ENCODE results near the gene PCDHB10.
"Not testable (repeated sequence)": the region's sequence is repeated elsewhere in the genome, so short reads cannot be mapped to it uniquely, and the experiment has no call there.

Gene PCDHB10

DNA sequence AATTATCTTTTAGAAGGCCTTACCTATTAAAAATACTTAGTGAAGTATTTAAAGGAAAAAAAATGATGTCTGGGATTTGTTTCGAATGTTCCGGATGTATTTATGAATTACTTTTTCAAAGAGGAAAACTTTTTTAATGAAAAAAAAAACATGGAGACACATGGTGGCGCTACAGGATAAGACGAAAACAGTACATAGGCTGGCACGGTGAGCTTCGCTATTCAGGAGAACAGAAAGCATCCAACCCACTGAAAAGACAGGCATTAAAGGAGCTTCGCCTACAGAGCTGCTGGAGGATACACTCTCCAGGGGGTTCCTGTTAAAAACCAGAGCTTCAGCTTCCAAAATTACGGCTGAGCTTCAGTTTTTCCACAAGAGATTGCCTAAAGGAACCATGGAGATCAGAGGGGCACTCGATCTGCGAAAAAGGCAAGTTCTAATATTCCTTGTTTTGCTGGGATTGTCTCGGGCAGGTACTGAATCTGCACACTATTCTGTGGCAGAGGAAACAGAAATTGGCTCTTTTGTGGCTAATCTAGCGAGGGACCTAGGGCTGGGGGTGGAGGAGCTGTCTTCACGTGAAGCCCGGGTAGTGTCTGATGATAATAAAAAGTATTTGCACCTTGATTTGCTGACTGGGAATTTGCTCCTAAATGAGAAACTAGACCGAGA lies 31.1 kb downstream of the PCDHB10 start, which contains the start of gene PCDHB14:
PCDHB14 (plus strand) TSS at position 232 of the 672 bp plus-strand sequence; CDS start at position 395, 163 bp downstream.
- no peaks in the 10 kb centered on the region for H3K4me1 ChIP-seq (ENCODE audit: control insufficient read depth, insufficient read depth, low read length)
- H3K9ac ChIP-seq (ENCODE audit: low read depth, low read length): no peak within 1 kb of the TSS
- no peaks in the 10 kb centered on the region for H3K9me3 ChIP-seq (ENCODE audit: control insufficient read depth, insufficient read depth, low read length)
- H3K36me3 ChIP-seq (ENCODE audit: control insufficient read depth, insufficient read depth, low read length): no peaks in the 10 kb centered on the region
- no peaks in the 10 kb centered on the region for H3K27me3 ChIP-seq (ENCODE audit: control insufficient read depth, insufficient read depth, low read length)
- H3K4me3 ChIP-seq (ENCODE audit: low read depth, low read length): no peak within 1 kb of the TSS

DNA sequence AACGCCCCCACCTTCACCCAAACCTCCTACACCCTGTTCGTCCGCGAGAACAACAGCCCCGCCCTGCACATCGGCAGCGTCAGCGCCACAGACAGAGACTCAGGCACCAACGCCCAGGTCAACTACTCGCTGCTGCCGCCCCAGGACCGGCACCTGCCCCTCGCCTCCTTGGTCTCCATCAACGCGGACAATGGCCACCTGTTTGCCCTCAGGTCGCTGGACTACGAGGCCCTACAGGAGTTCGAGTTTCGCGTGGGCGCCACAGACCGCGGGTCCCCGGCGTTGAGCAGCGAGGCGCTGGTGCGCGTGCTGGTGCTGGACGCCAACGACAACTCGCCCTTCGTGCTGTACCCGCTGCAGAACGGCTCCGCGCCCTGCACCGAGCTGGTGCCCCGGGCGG lies 32.7 kb downstream of the PCDHB10 start:
- not testable (repeated sequence) for H3K4me1 ChIP-seq (ENCODE audit: control insufficient read depth, insufficient read depth, low read length); H3K36me3 ChIP-seq (ENCODE audit: control insufficient read depth, insufficient read depth, low read length); H3K9ac ChIP-seq (ENCODE audit: low read depth, low read length); H3K27me3 ChIP-seq (ENCODE audit: control insufficient read depth, insufficient read depth, low read length); H3K9me3 ChIP-seq (ENCODE audit: control insufficient read depth, insufficient read depth, low read length); H3K4me3 ChIP-seq (ENCODE audit: low read depth, low read length)

DNA sequence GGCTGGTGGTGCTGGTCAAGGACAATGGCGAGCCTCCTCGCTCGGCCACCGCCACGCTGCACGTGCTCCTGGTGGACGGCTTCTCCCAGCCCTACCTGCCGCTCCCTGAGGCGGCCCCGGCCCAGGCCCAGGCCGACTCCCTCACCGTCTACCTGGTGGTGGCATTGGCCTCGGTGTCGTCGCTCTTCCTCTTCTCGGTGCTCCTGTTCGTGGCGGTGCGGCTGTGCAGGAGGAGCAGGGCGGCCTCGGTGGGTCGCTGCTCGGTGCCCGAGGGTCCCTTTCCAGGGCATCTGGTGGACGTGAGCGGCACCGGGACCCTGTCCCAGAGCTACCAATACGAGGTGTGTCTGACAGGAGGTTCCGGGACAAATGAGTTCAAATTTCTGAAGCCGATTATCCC lies 33.3 kb downstream of the PCDHB10 start:
- H3K36me3 ChIP-seq (ENCODE audit: control insufficient read depth, insufficient read depth, low read length); H3K27me3 ChIP-seq (ENCODE audit: control insufficient read depth, insufficient read depth, low read length); H3K4me3 ChIP-seq (ENCODE audit: low read depth, low read length); H3K9me3 ChIP-seq (ENCODE audit: control insufficient read depth, insufficient read depth, low read length); H3K4me1 ChIP-seq (ENCODE audit: control insufficient read depth, insufficient read depth, low read length); H3K9ac ChIP-seq (ENCODE audit: low read depth, low read length): not testable (repeated sequence)

DNA sequence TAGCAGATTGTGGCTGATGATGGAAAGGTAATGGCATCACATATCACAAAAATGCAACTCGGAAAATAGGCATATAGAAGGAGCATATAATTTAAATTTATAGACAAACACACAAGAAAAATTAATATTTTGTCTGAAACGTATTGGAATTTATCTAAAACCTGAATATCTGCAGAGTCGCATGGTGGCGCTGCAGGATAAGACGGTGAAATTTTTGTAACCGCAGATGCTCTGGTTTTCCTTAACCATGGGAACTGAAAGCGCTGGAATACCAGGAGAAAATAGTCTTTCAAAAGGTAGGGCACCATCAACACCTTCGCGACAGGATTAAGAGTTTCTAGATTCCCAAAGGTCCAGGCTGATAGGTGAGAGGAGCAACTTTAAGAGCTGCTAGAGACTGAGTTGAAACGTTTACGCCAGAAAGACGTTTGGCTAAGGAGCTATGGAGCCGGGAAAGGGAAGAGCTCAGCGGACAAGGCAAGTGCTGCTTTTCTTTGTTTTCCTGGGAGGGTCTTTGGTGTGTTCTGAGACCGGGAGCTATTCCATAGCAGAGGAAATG lies 42.0 kb downstream of the PCDHB10 start:
- Histone ChIP-seq H3K36me3 (ENCODE audit: control insufficient read depth, insufficient read depth, low read length) (peaks cover 2% of the 10 kb centered on the region), H3K9me3 (ENCODE audit: control insufficient read depth, insufficient read depth, low read length) (peaks cover 6% of the 10 kb centered on the region), H3K27me3 (ENCODE audit: control insufficient read depth, insufficient read depth, low read length) (no peaks in the 10 kb centered on the region), H3K4me3 (ENCODE audit: low read depth, low read length) (no peak overlapping the region), H3K9ac (ENCODE audit: low read depth, low read length) (no peak overlapping the region), H3K4me1 (ENCODE audit: control insufficient read depth, insufficient read depth, low read length) (no peaks in the 10 kb centered on the region)

DNA sequence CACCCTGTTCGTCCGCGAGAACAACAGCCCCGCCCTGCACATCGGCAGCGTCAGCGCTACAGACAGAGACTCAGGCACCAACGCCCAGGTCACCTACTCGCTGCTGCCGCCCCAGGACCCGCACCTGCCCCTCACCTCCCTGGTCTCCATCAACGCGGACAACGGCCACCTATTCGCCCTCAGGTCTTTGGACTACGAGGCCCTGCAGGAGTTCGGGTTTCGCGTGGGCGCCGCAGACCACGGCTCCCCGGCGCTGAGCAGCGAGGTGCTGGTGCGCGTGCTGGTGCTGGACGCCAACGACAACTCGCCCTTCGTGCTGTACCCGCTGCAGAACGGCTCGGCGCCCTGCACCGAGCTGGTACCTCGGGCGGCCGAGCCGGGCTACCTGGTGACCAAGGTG lies 43.8 kb downstream of the PCDHB10 start:
- H3K4me3 ChIP-seq (ENCODE audit: low read depth, low read length); H3K9me3 ChIP-seq (ENCODE audit: control insufficient read depth, insufficient read depth, low read length); H3K36me3 ChIP-seq (ENCODE audit: control insufficient read depth, insufficient read depth, low read length); H3K9ac ChIP-seq (ENCODE audit: low read depth, low read length); H3K4me1 ChIP-seq (ENCODE audit: control insufficient read depth, insufficient read depth, low read length); H3K27me3 ChIP-seq (ENCODE audit: control insufficient read depth, insufficient read depth, low read length): not testable (repeated sequence)

DNA sequence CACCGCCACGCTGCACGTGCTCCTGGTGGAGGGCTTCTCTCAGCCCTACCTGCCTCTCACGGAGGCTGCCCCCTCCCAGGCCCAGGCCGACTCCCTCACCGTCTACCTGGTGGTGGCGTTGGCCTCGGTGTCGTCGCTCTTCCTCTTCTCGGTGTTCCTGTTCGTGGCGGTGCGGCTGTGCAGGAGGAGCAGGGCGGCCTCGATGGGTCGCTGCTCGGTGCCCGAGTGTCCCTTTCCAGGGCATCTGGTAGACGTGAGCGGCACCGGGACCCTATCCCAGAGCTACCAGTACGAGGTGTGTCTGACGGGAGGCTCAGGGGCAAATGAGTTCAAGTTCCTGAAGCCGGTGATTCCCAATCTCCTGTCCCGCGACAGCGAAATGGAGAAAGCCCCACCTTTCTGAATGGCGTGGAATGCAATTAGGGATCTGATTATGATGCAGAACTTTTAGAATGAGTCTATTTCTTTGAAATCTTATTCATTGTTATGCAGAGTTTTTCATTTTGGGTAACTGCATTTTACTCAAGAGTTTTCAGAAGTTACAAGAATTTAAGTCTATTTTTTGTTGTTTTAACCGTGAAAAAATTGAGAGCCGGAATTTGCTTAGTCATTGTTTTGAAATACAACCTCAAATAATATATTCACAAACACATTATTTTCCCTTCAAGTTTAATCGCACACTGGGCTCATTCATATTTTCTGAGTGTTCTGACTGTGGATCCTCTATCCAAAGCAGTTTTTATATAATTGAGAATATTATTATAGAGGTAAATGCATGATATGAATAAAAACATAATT lies 44.6 kb downstream of the PCDHB10 start:
- Histone ChIP-seq H3K4me1 (ENCODE audit: control insufficient read depth, insufficient read depth, low read length) (no peaks in the 10 kb centered on the region), H3K9me3 (ENCODE audit: control insufficient read depth, insufficient read depth, low read length) (peaks cover 10% of the 10 kb centered on the region), H3K27me3 (ENCODE audit: control insufficient read depth, insufficient read depth, low read length) (no peaks in the 10 kb centered on the region)

DNA sequence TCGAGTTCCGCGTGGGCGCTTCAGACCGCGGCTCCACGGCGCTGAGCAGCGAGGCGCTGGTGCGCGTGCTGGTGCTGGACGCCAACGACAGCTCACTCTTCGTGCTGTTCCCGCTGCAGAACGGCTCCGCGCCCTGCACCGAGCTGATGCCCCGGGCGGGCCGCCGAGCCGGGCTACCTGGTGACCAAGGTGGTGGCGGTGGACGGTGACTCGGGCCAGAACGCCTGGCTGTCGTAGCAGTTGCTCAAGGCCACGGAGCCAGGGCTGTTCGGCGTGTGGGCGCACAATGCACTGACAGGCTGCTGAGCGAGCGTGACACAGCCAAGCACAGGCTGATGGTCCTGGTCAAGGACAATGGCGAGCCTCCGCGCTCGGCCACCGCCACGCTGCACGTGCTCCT lies 49.3 kb downstream of the PCDHB10 start:
- Histone ChIP-seq H3K9me3 (ENCODE audit: control insufficient read depth, insufficient read depth, low read length) (peaks cover 4% of the 10 kb centered on the region), H3K36me3 (ENCODE audit: control insufficient read depth, insufficient read depth, low read length) (peaks cover 2% of the 10 kb centered on the region), H3K4me3 (ENCODE audit: low read depth, low read length) (no peak overlapping the region), H3K27me3 (ENCODE audit: control insufficient read depth, insufficient read depth, low read length) (no peaks in the 10 kb centered on the region), H3K4me1 (ENCODE audit: control insufficient read depth, insufficient read depth, low read length) (no peaks in the 10 kb centered on the region), H3K9ac (ENCODE audit: low read depth, low read length) (no peak overlapping the region)

More for the DNA sequence above, 44.6 kb downstream of the PCDHB10 start:
- Histone ChIP-seq H3K9ac (ENCODE audit: low read depth, low read length) (no peak overlapping the region), H3K36me3 (ENCODE audit: control insufficient read depth, insufficient read depth, low read length) (peaks cover 2% of the 10 kb centered on the region), H3K4me3 (ENCODE audit: low read depth, low read length) (no peak overlapping the region)
